Prostate gland (tissue), 2 donors: Measurements from ENCODE around the gene KRT85. TPM values are rescaled to one million over a fixed set of nuclear protein-coding genes. Genes with fewer than 3 reads are reported as not detected.

ENCODE experiments used
- DNase-seq: peaks from one replicate; pipeline ENCODE4 v3.0.0-alpha.2; 2019; ENCODE audit warnings: low spot score
- H3K27ac ChIP-seq, 2 donors: fragments of 200-600 bp; sonication (generic); 2 replicates each; pipeline ENCODE4 v1.5.1; 2017 to 2019
- H3K27me3 ChIP-seq: fragments of 200-600 bp; sonication (generic); replicated peaks from 2 replicates; pipeline ENCODE4 v1.5.1; 2019; ENCODE audit not compliant: insufficient read depth
- H3K36me3 ChIP-seq, 2 donors: fragments of 200-600 bp; sonication (generic); 1 replicate in 1 of 2; 2 replicates in 1 of 2; pipeline versions ENCODE4 v1.5.1 to v1.8.1; 2017 to 2019
- H3K4me1 ChIP-seq: fragments of 200-600 bp; sonication (generic); replicated peaks from 2 replicates; pipeline ENCODE4 v1.5.1; 2019
- H3K4me3 ChIP-seq, 2 donors: fragments of 200-600 bp; sonication (generic); 2 replicates each; pipeline ENCODE4 v1.5.1; 2017 to 2019
- H3K9me3 ChIP-seq: fragments of 200-600 bp; sonication (generic); 2 replicates; pipeline ENCODE4 v1.5.1; 2017
- CTCF ChIP-seq, 4 experiments: fragments of 200-600 bp in 2 of 4; fragments of 450-650 bp in 2 of 4; sonication (generic) in 2 of 4; IDR thresholded peaks; 1 replicate in 3 of 4; 2 replicates in 1 of 4; pipeline ENCODE4 v1.5.1; 2016 to 2019; ENCODE audit warnings: antibody characterized with exemption in 4 of 4, mild to moderate bottlenecking in 2 of 4, moderate library complexity in 2 of 4
- POLR2A ChIP-seq: fragments of 450-650 bp; IDR thresholded peaks from one replicate; pipeline ENCODE4 v1.6.1; 2016; ENCODE audit warnings: antibody characterized with exemption, mild to moderate bottlenecking
- POLR2AphosphoS5 ChIP-seq: sonication (generic); formaldehyde crosslinking; IDR thresholded peaks from one replicate; pipeline ENCODE4 v1.6.1; 2017; ENCODE audit warnings: antibody characterized with exemption
- WGBS: methylation state at CpG from one replicate; pipeline ENCODE4 v1.1.5; 2018; 5-methylcytosine and 5-hydroxymethylcytosine counted together
- intact Hi-C: fragments of 100-400 bp; cut with DNase I; formaldehyde crosslinking; loops from one replicate; pipeline ENCODE4 v1.14.2; 2022
- total RNA-seq, 2 donors: library from RNA; depleted of rRNA; stranded (reverse); fragments of >200 nt; gene quantifications; one replicate each; pipeline ENCODE4 v1.1.0, GENCODE V29; 2016

KRT85 gene
- total RNA-seq, 2 donors from 2014 or later, result not detected

GRCh38 chr12:52334185-52334584 is 33.1 kb downstream of the KRT85 start:
- H3K27me3 ChIP-seq, result no peaks in the 10 kb centered on the region
- H3K4me1 ChIP-seq, result no peaks in the 10 kb centered on the region
- no peak overlapping the region for H3K4me3 ChIP-seq
- no peak for DNase-seq
- intact Hi-C loops, result no loop called here
- no peaks in the 10 kb centered on the region for H3K9me3 ChIP-seq
- WGBS, result 93% methylated on average over 3 of the region's 3 CpGs
- TF ChIP-seq POLR2AphosphoS5, result no peak
- TF ChIP-seq CTCF (IDR thresholded peaks at IDR 0.05), result no peak
- TF ChIP-seq POLR2A, result no peak
- no peaks in the 10 kb centered on the region for H3K36me3 ChIP-seq
- H3K27ac ChIP-seq, result no peak overlapping the region

GRCh38 chr12:52333321-52333720 is 34.0 kb downstream of the KRT85 start:
- Histone ChIP-seq H3K4me1 (no peaks in the 10 kb centered on the region), H3K9me3 (no peaks in the 10 kb centered on the region), H3K27me3 (no peaks in the 10 kb centered on the region), H3K36me3 (no peaks in the 10 kb centered on the region), H3K4me3 (no peak overlapping the region), H3K27ac (no peak overlapping the region)
- intact Hi-C loops, result no loop called here
- 23% methylated on average over 3 of the region's 3 CpGs for WGBS
- no peak for DNase-seq
- TF ChIP-seq CTCF (IDR thresholded peaks at IDR 0.05) (no peak), POLR2AphosphoS5 (no peak), POLR2A (no peak)

GRCh38 chr12:52332381-52332780 is 34.9 kb downstream of the KRT85 start:
- Histone ChIP-seq H3K4me1 (no peaks in the 10 kb centered on the region), H3K27ac (no peak overlapping the region), H3K9me3 (no peaks in the 10 kb centered on the region), H3K27me3 (no peaks in the 10 kb centered on the region), H3K4me3 (no peak overlapping the region), H3K36me3 (no peaks in the 10 kb centered on the region)
- TF ChIP-seq POLR2A (no peak), POLR2AphosphoS5 (no peak), CTCF (IDR thresholded peaks at IDR 0.05) (no peak)
- DNase-seq, result no peak
- intact Hi-C loops, result no loop called here
- 100% methylated on average over 1 of the region's 1 CpG for WGBS

- Histone ChIP-seq H3K27me3 (no peaks in the 10 kb centered on the region), H3K9me3 (no peaks in the 10 kb centered on the region), H3K36me3 (no peaks in the 10 kb centered on the region), H3K27ac (no peak overlapping the region), H3K4me3 (no peak overlapping the region), H3K4me1 (no peaks in the 10 kb centered on the region)
- WGBS, result 89% methylated on average over 3 of the region's 3 CpGs
- intact Hi-C loops, result no loop called here
- no peak for TF ChIP-seq CTCF (IDR thresholded peaks at IDR 0.05)
- no peak for TF ChIP-seq POLR2AphosphoS5
- TF ChIP-seq POLR2A, result no peak
- no peak for DNase-seq
Observed at GRCh38 chr12:52331833-52332232, 35.4 kb downstream of the KRT85 start.

- intact Hi-C loops, result no loop called here
- H3K27ac ChIP-seq, result no peak overlapping the region
- WGBS, result 94% methylated on average over 1 of the region's 1 CpG
Observed at GRCh38 chr12:52331039-52331438, 36.2 kb downstream of the KRT85 start.

More at GRCh38 chr12:52331039-52331438, 36.2 kb downstream of the KRT85 start:
- H3K4me1 ChIP-seq, result no peaks in the 10 kb centered on the region
- TF ChIP-seq POLR2AphosphoS5, result no peak
- no peak for TF ChIP-seq POLR2A
- TF ChIP-seq CTCF (IDR thresholded peaks at IDR 0.05), result no peak
- no peak for DNase-seq
- H3K4me3 ChIP-seq, result no peak overlapping the region
- no peaks in the 10 kb centered on the region for H3K27me3 ChIP-seq
- H3K9me3 ChIP-seq, result no peaks in the 10 kb centered on the region
- H3K36me3 ChIP-seq, result no peaks in the 10 kb centered on the region
